GM19372 (cell line): ENCODE results near the gene EVC2.

Experiments
- ATAC-seq: cut with Tn5 transposase; IDR thresholded peaks from one replicate; pipeline ENCODE4 v1.9.1; 2021; ENCODE audit warnings: mild to moderate bottlenecking, low read depth, moderate library complexity; ENCODE audit not compliant: unreplicated experiment

The EVC2 gene

GRCh38 chr4:5713861-5714260 lies 5.5 kb upstream of the EVC2 start:
- ATAC-seq, result no peak

GRCh38 chr4:5712931-5713330 lies 4.6 kb upstream of the EVC2 start:
- no peak for ATAC-seq

GRCh38 chr4:5712517-5712916 lies 4.2 kb upstream of the EVC2 start:
- no peak for ATAC-seq

GRCh38 chr4:5711479-5712184 lies 3.3 kb upstream of the EVC2 start:
- no peak for ATAC-seq

GRCh38 chr4:5710961-5711478 lies 2.7 kb upstream of the EVC2 start, which contains the start of gene EVC:
Gene EVC (plus strand): TSS chr4:5711201. CDS start chr4:5711381, 180 bp downstream.
- ATAC-seq, result no peak

- ATAC-seq, result no peak
These were observed 2.0 kb upstream of the EVC2 start for GRCh38 chr4:5710065-5710960.

- no peak for ATAC-seq
These were observed 832 bp upstream of the EVC2 start for GRCh38 chr4:5709207-5709575.

GRCh38 chr4:5707778-5708448 lies 446 bp downstream of the EVC2 start:
- no peak for ATAC-seq

GRCh38 chr4:5707366-5707765 lies 993 bp downstream of the EVC2 start:
- no peak for ATAC-seq

- no peak for ATAC-seq
These were observed 1.7 kb downstream of the EVC2 start for GRCh38 chr4:5706486-5707290.

GRCh38 chr4:5705647-5706320 lies 2.6 kb downstream of the EVC2 start:
- no peak for ATAC-seq

GRCh38 chr4:5704276-5704675 lies 4.1 kb downstream of the EVC2 start:
- ATAC-seq, result no peak

GRCh38 chr4:5703831-5704230 lies 4.5 kb downstream of the EVC2 start:
- ATAC-seq, result no peak

- no peak for ATAC-seq
These were observed 6.4 kb downstream of the EVC2 start for GRCh38 chr4:5701971-5702370.

- ATAC-seq, result no peak
These were observed 7.9 kb downstream of the EVC2 start for GRCh38 chr4:5700459-5700858.

GRCh38 chr4:5696341-5696740 lies 12.0 kb downstream of the EVC2 start:
- no peak for ATAC-seq

GRCh38 chr4:5693871-5694270 lies 14.5 kb downstream of the EVC2 start:
- no peak for ATAC-seq

- ATAC-seq, result no peak
These were observed 16.7 kb downstream of the EVC2 start for GRCh38 chr4:5691491-5692132.

- ATAC-seq, result no peak
These were observed 19.3 kb downstream of the EVC2 start for GRCh38 chr4:5689065-5689464.
